ENCODE measurements around the gene DIO3.

DIO3 gene

DNA sequence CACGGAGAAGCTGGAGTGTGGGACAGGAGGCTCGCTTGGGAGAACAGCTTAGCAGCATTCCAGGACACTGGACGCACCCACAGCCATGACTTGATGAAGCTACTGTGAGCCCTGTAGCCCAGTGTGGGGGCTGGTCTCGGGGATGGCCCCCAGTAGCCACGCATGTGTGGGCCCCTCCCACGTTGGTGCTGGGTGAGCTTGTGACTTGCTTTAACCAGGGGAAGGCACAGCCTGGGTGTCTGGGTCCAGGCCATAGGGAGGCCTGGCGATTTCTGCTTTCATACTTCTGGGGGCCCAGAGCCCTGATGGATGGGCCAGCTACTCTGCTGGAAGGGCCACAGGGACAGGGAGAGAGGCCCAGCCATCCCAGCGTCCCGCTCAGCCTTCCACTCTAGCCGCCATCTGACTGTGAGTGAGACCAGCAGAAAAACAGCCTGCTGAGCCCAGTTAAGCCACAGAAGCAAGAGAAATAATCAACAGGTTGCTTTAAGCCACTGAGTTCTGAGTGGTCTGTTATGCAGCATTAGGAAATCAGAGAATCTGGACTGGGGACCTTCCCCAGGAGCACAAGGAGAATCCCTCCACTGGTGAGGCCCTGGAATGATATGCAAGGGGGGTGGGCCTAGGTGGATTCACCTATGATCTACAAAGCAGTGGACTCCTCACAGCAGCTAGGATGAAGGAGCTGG is 16.1 kb downstream of the DIO3 start:
- DNase-seq (ENCODE audit: insufficient read length): no peak
- no peak for FAIRE-seq
- TF ChIP-seq TAF1 (IDR thresholded peaks at IDR 0.05; ENCODE audit: borderline replicate concordance, low read depth, low read length) (no peak), POLR2A (IDR thresholded peaks at IDR 0.05; ENCODE audit: low read depth, low read length) (no peak), POLR2AphosphoS5 (IDR thresholded peaks at IDR 0.05; ENCODE audit: low read depth, low read length) (no peak)

DNA sequence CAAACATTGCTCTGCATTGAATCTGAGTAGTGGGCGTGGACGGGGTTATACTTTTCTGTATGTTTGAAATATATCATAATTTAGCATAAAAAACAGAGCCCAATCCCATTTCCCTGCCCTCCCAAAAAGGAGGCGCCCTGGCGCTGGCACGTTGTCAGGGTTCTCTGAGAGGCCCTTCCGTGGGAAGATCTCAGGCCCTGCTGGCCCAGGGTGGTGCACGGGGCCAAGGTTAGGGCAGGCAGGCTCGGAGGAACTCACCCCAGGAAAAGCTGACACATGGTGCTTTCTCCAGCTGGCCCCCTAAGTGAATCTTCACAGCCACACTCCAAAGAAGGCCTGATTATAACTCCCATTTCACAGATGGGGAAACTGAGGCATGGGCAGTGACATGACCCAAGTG is 17.2 kb downstream of the DIO3 start:
- TF ChIP-seq POLR2AphosphoS5 (IDR thresholded peaks at IDR 0.05; ENCODE audit: low read depth, low read length) (no peak), POLR2A (IDR thresholded peaks at IDR 0.05; ENCODE audit: low read depth, low read length) (no peak), TAF1 (IDR thresholded peaks at IDR 0.05; ENCODE audit: borderline replicate concordance, low read depth, low read length) (no peak)
- DNase-seq (ENCODE audit: insufficient read length): no peak
- FAIRE-seq: no peak

DNA sequence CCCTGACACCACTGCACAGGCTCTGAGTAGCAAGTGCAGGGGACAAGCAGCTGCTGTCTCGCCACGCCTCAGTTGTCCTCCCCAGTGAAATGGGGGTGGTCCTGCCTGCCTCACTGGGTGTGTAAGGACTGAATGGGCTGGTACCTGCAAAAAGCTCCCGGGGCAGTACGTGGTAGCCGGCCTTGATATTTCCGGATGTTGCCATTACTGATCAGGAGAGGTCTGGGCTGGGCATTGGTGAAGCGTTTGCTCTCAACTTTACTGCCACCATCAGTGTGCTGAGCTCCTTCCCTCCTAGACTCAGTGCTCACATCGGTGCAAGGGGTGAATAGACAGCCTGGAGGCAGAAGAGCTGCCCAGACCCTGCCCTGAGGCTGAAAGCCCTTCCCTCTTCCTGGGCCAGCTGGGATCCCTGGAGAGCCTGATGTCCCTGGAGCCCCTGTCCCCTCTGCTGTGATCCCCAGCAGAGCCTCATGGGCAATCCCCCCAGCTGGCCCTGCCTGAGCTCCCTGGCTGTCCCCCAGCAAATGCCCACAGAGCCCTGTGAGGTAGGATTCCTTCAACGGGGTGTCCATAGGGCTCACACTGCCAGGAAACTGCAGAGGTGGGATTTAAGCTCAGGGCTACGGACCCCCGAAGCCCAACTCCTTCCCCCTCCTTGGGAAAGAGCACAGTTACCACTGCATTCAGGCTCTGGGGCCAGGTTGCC is 18.2 kb downstream of the DIO3 start:
- no peak for FAIRE-seq
- DNase-seq (ENCODE audit: insufficient read length): no peak
- TF ChIP-seq TAF1 (IDR thresholded peaks at IDR 0.05; ENCODE audit: borderline replicate concordance, low read depth, low read length) (no peak), POLR2A (IDR thresholded peaks at IDR 0.05; ENCODE audit: low read depth, low read length) (no peak), POLR2AphosphoS5 (IDR thresholded peaks at IDR 0.05; ENCODE audit: low read depth, low read length) (no peak)

DNA sequence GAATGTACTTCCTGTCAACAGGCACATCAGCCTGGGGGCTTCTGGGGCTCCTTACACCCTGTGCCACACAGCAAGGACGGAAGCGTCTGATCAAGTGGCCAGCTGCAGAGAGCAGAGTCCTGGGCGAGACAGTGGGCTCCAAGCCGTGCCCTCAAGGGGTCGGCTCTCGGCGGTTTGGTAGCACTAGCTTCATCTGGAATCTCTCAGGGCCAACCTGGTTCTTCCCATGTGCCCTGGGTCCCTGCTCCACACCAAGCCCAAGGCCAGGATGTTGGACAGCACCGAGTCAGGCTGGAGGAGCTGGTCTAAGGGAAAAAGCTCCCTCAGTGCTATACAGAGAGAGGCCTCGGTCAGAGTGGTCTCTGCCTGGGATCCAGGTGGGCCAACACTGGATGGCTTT is 20.5 kb downstream of the DIO3 start:
- FAIRE-seq (no peak), DNase-seq (ENCODE audit: insufficient read length) (no peak)
- TF ChIP-seq POLR2AphosphoS5 (IDR thresholded peaks at IDR 0.05; ENCODE audit: low read depth, low read length): no peak
- no peak for TF ChIP-seq POLR2A (IDR thresholded peaks at IDR 0.05; ENCODE audit: low read depth, low read length)
- no peak for TF ChIP-seq TAF1 (IDR thresholded peaks at IDR 0.05; ENCODE audit: borderline replicate concordance, low read depth, low read length)

DNA sequence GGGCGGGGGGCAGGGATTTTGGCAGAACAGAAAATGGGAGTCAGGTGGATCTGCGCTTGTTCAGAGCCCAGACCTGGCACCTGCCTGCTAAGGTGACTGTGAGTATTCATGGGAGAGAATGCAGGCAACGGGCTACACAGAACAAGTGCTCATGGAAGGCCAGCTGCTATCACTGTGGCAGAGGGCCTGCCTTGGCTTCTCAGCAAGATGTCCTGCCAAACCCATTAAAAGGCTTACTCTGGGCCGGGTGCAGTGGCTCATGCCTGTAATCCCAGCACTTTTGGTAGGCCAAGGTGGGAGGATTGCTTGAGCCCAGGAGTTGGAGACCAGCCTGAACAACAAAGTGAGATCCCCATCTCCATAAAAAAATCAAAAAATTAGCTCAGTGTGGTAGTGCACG is 21.0 kb downstream of the DIO3 start:
- FAIRE-seq (no peak), DNase-seq (ENCODE audit: insufficient read length) (no peak)
- TF ChIP-seq POLR2AphosphoS5 (IDR thresholded peaks at IDR 0.05; ENCODE audit: low read depth, low read length): no peak
- TF ChIP-seq TAF1 (IDR thresholded peaks at IDR 0.05; ENCODE audit: borderline replicate concordance, low read depth, low read length): no peak

DNA sequence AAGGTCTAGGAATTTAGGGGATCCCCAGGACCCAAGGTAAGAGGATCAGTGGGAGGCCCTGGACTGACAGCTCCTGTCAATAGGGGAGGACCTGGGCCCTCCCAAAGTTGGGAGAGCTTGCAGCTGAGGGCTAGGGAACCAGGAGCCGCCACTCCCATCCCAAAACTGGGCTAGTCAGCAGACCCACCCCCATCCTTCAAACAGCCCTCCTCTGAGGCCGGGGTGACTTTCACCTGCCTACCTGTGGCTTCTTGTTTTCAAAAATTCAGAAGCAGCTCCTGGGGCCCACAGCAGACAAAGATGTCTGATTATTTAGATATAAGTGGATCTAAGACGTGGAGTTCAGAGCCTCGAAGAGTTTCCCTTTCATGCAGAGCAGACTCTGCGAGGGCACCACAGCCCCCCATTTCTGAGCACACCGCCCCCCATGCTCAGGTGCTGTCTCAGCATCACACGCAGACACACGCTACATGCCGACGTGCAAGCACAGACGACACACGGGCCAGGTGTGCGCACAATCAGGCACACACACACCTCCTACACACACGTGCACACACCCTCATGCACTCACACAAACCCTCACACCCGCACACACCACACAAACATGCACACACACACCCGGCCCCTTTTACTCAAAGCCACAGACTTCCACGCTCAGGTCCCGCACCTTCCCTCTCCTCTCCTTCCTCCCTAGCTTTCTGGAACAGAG is 21.9 kb downstream of the DIO3 start:
- no peak for DNase-seq (ENCODE audit: insufficient read length)
- TF ChIP-seq POLR2AphosphoS5 (IDR thresholded peaks at IDR 0.05; ENCODE audit: low read depth, low read length) (no peak), POLR2A (IDR thresholded peaks at IDR 0.05; ENCODE audit: low read depth, low read length) (no peak), TAF1 (IDR thresholded peaks at IDR 0.05; ENCODE audit: borderline replicate concordance, low read depth, low read length) (no peak)
- FAIRE-seq: no peak

DNA sequence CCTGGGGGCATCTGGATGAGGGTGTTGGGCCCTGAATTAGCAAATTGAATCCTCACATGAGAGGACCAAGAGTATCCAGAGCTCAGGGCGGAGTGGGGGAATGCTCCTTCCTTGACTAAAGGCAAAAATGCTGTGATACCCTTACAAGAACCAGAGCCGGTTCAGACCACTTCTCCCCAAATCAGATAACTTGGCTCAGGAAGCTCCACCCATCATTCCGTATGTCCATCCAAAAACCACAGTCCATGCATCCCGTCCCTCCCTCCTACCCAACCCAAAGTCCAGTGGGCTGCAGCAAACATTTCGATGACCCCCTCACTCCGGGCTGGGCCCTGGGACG is 22.4 kb downstream of the DIO3 start:
- FAIRE-seq (no peak), DNase-seq (ENCODE audit: insufficient read length) (no peak)
- TF ChIP-seq POLR2A (IDR thresholded peaks at IDR 0.05; ENCODE audit: low read depth, low read length) (no peak), POLR2AphosphoS5 (IDR thresholded peaks at IDR 0.05; ENCODE audit: low read depth, low read length) (no peak), TAF1 (IDR thresholded peaks at IDR 0.05; ENCODE audit: borderline replicate concordance, low read depth, low read length) (no peak)

DNA sequence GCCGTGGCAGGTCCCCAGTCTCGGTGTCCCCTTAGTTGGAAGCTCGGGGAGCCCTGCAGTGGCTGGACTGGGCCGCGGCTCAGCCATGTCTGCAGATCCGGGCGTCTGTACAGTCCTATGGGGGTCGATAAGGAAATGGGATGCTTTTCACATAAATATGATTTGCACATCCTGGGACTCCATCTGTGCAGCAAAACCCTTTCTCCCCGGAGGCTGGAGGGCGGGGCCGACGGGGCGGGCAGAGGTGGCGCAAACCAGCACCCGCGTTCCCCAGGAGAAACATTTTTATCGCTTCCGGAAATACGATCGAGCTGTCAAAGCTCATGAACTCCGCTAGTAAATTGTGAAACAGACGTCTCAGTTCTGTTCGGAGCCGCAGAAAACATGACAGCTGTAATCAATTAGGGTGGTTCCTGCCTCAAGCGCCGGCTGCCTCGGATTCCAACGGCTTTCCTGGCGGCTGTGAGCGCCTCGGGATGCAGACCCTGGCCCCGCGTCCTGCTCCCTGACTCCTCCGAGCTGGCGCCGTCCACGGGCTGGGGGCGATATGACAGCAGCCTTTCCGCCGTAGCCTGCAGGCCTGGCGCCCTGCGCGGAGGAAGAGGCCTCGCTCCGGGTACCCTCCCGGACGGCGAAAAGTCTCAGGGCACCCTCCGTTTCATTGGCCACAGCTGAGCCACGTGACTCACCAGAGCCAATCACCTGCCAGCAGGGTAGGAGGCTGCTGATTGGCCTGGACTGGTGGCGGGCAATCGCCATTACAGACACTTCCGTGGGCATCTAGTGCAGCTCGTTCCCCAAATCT is 23.0 kb downstream of the DIO3 start:
- no peak for TF ChIP-seq TAF1 (IDR thresholded peaks at IDR 0.05; ENCODE audit: borderline replicate concordance, low read depth, low read length)
- no peak for TF ChIP-seq POLR2A (IDR thresholded peaks at IDR 0.05; ENCODE audit: low read depth, low read length)
- TF ChIP-seq POLR2AphosphoS5 (IDR thresholded peaks at IDR 0.05; ENCODE audit: low read depth, low read length): no peak
- FAIRE-seq: no peak
- no peak for DNase-seq (ENCODE audit: insufficient read length)

DNA sequence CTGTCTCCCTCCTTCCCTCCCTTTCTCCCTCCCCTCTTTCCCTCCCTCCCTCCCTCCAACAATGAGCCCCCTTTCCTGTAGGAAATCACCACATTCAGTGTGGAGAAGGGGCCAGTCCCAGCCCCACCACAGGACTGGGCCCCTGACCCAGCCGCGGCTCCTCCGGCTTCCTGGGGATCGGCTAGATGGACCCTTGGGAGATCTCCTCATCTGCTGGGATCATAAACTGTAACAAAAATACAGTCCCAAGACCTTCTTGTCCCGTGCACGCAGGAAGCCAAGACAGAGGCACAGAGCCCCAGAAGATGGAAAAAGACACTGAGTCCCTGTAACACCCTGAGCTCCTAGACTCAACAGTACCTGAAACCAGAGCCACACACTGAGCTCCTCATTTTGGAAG is 23.9 kb downstream of the DIO3 start:
- FAIRE-seq (no peak), DNase-seq (ENCODE audit: insufficient read length) (no peak)
- TF ChIP-seq POLR2A (IDR thresholded peaks at IDR 0.05; ENCODE audit: low read depth, low read length): no peak
- no peak for TF ChIP-seq TAF1 (IDR thresholded peaks at IDR 0.05; ENCODE audit: borderline replicate concordance, low read depth, low read length)
- no peak for TF ChIP-seq POLR2AphosphoS5 (IDR thresholded peaks at IDR 0.05; ENCODE audit: low read depth, low read length)

DNA sequence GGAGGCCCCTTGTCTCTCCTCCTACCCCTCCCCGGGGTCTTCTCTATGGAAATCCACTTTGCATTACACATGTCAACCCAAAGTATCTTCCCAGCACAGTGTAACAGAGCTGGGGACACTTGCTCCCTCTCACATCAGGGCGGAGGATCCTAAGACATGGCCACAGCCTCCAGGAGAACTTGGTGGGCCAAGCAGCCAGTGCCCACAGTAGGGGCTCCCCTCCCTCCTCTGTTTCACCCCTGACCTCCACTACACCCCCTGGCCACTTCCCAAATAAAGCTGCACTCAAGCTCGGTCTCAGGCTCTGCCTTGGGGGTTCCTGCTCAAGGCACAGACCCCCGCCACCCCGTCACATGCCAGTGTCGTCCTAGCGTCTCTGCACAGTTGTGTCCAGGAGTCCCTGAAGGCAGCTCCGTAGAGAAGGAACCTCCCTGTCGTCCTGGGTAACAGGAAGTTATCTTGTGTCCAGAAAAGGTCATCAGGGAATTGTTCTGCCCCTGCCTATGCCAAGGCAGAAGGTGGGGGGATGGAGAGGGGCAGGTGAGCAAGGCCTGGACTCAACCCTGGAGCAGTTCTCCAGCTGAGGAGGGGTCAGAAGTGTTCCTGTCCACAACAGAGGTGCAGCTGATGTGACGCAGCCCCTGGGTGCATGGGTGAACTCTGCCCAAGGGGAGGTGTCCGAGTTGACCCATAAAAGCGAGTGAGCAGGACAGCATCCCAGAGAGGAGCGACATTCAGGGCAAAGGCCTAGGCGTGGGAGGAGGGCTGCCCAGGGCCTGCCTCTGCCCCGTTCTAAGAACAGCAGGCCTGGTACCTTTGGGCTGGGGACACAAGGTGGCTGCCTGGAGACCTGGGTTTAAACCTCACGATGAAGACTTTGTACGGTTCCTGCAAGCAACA is 25.5 kb downstream of the DIO3 start:
- FAIRE-seq (no peak), DNase-seq (ENCODE audit: insufficient read length) (no peak)
- TF ChIP-seq POLR2A (IDR thresholded peaks at IDR 0.05; ENCODE audit: low read depth, low read length) (no peak), POLR2AphosphoS5 (IDR thresholded peaks at IDR 0.05; ENCODE audit: low read depth, low read length) (no peak), TAF1 (IDR thresholded peaks at IDR 0.05; ENCODE audit: borderline replicate concordance, low read depth, low read length) (no peak)
